GM18867 (cell line): ENCODE measurements around the gene RTCA.
"Not testable (repeated sequence)": the region's sequence is repeated elsewhere in the genome, so short reads cannot be mapped to it uniquely, and the experiment has no call there.

Experiments used
- ATAC-seq: cut with Tn5 transposase; IDR thresholded peaks from one replicate; pipeline ENCODE4 v1.9.1; 2021; ENCODE audit warnings: mild to moderate bottlenecking, moderate library complexity; ENCODE audit not compliant: unreplicated experiment

Gene RTCA

DNA sequence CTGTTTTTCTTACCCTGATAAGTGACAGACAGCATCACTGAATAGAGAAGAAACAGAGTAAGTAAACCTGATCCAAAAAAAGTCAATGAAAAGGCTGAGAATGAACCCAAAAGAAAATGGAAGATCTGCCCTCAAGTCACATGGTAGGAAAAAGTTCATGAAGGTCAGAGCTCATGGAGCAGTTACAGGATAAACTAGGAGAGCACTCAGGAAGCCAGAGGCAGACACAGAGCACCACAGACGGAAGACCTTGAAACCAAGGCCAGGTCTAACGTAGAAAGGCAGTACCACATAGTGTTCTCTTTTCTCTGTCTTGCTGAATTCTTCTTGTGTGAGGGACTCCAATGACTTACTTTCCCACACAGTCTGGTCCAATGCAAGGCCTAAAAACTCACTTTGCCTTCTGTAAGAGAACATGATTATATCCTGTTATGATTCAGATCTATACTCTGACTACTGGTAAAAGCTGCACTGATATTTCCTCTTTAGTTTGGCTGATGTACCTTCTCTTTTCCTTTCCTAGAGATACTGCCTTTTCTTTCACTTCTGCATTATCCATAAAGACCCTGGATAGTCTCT, 40.8 kb downstream of the RTCA start:
- ATAC-seq = no peak

DNA sequence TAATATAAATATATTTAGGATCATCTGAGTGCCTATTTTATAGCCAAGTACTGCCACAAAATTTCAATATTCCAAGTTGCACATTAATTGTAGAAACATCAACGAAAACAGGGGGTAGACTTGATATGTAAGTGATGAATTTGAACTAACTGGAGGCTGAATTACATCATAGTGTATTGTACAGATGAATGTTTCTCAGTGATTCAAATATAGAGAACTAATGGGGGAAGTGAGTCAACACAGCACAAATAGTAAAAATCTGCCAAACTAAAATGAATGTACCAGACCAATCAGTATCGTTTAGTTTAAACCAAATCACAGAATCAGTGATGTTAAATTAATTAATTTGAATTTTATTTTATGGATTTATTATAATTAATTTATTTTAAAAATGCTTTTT, 42.8 kb downstream of the RTCA start:
- no peak for ATAC-seq

DNA sequence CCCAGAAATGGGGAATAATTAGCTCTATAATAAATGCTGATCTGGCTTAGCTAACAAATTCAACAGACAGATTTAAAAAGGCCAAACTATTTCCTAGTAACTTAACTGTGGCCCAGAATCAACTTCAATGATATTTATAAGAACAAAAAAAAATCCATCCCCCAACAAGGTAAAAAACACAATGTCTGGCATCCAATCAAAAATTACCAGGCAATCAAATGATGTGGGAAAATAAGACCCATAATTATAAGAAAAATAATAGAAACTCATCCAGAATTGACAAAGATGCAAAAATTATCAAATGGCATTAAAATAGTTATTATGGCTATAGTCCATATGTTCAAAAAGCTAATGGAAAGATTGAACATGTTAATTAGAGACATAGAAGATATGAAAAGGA, 43.8 kb downstream of the RTCA start:
- ATAC-seq = no peak

DNA sequence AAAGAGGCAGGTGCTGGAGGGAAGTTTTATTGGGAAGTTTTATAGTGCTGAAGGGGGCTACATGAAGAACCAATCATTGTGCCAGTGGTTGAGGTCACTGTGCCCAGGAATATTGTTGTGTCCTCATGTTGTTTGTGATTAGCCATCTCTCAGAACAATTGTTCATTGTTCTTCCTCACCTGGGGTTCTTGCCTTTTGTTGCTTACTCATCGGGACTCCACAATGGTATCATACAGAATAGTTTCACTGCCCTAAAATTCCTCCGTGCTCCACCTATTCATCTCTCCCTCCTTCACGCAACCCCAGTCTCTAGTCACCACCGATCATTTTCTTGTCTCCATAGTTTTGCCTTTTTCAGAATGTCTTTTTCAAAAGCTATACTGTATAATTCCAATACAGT, 47.4 kb downstream of the RTCA start:
- ATAC-seq = no peak

DNA sequence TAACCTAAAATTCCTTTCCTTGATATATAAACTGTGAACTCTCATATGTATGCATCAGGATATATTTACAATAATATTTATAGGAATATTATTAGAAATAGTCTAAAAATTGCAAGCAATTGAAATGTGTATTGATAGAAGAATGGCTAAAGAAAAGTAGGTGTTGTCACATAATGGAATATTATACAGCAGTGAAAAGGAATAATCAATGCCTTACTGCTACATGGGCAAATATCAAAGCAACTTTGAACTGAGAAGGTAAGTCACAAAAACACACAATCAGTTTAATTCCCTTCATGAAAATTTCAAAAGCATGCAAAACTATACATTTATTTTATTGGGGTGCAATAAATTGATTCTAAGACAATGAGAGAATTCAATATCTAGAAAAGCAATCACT, 50.6 kb downstream of the RTCA start:
- ATAC-seq = no peak

DNA sequence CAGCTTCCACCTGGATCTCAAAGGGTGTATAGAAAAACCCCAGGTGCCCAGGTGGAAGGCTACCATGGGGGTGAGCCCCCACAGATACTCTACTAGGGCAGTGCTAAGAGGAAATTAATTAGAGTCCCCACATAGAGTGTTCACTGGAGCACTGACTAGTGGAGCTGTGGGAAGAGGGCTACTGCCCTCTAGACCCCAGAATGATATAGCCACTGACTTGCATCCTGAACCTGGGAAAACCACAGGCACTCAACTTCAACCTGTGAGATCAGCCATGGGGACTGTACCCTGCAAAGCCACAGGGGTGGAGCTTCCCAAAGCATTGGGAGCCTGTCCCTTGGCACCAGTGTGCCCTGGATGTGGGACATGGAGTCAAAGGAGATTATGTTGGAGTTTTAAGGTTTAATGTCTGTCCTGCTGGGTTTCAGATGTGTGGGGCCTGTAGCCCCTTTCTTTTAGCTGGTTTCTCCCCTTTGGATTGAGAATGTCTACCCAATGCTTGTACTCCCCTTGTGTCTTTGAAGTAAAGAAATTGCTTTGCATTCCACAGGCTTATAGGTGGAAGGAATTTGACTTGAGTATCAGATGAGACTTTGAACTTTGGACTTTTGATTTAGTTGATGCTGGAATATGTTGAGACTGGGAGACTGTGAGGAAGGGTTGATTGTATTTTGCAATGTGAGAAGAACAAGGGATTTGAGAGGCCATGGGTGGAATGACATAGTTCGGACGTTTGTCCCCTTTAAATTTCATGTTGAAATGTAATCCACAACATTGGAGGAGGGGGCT, 54.5 kb downstream of the RTCA start:
- no peak for ATAC-seq

DNA sequence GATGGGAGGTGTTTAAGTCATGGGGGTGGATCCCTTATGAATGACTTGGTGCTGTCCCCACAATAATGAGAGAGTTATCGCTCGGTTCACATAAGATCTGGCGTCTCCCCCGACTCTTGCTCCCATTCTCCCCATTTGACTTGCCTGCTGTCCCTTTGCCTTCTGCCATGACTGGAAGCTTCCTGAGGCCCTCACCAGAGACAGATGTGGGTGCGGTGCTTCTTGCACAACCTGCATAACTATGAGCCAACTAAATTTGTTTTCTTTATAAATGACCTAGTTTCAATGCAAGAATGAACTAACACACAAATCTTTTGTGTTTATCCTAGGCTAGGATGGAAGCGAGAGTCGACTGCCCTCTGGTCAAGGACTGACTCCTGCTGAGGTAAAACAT, 55.1 kb downstream of the RTCA start:
- no peak for ATAC-seq

DNA sequence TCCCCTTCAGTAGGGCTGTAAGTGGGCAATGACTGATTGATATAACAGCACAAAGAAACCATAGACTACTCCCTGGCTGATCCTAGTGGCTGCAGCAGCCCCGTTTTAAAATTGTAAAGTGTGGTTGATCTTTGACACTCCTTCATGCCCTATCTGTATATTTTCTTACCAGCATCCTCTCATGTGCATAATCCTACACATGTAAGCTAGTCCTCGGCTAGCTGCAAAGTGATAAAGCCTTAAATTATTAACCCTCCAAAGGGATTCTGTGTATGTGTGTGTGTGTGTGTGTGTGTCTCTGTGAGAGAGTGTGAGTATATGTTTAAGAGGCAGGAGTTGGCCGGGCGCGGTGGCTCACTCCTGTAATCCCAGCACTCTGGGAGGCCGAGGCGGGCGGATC, 55.5 kb downstream of the RTCA start:
- ATAC-seq = no peak

DNA sequence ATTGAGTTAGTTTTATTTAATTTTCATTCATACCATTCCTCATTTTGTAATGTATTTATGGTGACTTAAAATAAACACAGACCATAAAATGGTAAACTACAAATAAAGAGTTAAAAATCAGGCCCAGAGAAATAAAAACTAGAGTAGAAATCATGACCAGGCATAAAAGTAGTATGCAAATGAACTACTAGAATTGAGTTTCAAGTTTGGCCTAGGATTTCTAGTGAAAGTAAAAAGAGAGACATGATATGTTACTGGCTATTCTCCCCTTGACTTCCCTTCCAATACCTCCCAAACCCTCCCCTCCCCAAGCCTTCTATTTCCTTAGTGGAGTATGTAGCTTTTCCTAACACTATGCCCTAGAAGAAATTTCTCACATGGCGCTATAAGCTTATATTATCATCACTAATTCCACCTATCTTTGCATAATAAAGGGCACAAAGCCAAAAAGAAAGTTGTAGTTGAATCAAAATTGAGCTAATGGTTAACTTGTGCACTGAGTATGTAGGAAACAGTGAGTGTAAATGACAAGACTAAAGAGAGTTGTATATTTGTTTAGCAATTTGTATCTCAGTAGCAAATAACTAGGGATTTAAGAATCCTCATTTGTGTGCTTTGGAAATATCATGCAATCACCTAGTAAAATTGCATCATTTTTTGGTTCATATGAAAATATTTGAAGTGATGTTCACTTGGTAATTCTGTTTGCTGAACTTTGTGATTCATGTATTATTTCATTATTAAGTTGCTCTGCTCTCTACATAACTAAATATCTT, 56.6 kb downstream of the RTCA start:
- no peak for ATAC-seq

DNA sequence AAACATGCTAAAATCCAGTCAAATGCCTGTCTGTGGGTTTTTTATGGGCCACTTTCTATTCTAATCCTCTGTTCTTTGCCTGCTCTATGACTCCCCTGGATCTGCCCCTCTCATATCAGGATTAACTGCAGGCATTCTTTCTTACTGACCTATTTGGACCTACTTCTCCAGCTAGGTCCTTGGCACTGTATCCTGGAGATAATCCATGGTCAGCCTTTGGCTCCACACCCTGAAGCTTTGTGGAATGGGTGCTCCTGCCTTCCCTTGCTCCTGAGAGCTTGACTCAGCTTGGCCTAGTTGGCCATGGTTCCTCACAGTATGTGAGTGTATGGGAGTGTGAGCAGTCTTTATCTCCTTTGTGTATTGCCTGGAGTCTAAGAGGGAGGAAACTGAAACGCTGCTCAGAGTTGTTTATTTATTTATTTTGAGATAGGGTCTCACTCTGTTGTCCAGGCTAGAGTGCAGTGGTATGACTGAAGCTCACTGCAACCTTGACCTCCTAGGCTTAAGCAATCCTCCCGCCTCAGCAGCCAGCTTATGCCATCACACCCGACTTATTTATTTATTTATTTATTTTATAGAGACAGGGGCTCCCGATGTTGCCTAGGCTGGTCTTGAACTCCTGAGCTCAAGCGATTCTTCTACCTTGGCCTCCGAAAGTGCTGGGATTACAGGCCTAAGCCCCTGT, 57.5 kb downstream of the RTCA start:
- no peak for ATAC-seq

DNA sequence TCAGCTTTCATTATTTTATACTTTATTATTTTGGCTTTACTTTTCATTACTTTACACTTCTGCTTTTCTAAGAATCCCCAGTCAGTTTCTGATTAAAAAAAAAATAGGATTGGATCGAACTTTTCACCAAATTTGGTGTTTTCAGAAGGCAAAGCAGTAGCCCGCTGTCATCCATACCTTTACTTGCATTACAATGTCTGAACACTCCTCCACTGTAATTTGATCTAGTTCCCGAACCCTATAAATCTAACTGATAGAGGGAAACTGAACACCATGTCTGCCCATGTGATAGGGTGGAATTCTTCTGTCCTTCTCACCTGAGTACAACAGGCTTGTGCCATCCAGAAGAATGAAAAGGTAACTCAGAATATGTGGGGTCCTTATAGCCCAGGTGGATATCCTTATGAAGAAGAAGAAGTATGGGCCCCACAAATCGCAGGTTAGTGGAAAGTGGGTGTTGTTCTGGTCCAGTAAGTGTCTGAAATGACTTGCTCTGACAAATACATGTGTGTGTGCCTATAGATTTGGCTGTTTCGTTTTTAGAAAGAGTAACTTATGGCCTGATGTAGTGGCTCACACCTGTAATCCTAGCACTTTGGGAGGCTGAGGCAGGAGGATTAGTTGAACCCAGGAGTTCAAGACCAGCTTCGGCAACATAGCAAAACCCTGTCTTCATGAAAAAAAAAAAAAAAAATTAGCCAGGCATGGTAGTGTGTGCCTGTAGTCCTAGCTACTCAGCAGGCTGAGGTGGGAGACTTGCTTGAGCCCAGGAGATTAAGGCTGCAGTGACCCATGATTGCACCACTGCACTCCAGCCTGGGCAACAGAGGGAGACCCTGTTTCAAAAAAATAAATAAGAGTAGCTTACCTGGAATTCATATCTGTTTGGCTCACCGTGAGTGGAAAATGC, 59.7 kb downstream of the RTCA start:
- ATAC-seq = no peak

DNA sequence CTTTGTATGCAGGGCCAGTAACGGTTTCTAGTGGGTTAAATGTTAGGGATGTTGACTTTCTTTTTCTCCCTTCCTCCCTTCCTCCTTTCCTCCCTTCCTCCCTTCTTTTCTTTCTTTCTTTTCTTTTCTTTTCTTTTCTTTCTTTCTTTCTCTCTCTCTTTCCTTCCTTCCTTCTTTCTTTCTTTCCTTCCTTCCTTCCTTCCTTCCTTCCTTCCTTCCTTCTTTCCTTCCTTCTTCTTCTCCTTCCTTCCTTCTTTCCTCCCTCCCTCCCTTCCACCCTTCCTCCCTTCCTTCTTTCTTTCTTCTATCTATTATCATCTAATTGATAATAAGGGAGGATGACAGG, 60.3 kb downstream of the RTCA start:
- not testable (repeated sequence) for ATAC-seq

DNA sequence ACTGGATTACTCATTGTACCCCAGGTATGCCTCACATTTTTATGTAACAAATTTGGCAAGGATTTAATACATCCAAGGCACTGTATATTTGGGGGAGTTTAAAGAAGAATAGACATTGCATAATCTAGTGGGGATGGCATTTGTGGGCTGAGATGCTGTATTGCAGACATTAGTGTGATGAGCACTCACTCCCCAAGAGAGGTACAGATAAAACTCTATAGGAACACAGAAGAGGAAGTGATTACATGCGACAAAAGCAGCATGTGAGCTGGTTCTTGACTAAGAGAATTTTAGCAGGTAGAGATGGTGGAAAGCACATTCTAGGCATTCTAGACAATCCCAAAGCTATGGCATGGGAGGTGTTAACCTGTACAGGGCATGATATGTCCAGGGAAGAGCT, 62.1 kb downstream of the RTCA start:
- ATAC-seq = no peak

DNA sequence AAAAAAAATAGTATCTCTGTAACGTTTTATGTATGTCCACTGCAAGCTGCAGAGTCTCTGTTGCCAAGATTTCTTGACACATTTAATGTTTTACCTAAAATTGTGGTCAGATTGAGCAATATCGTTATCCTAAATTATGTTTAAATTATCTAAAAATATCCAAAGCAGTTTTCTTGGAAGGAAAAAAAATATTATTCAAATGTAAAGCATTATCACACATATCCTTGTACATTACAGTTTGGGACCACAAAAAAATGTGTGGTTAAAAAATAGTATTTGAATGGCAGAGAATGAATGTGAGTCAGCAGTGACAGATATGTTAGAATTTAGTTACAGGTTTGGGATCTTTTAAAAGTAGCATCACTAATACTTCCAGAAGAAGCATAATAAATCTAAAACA, 65.1 kb downstream of the RTCA start:
- ATAC-seq = not testable (repeated sequence)

DNA sequence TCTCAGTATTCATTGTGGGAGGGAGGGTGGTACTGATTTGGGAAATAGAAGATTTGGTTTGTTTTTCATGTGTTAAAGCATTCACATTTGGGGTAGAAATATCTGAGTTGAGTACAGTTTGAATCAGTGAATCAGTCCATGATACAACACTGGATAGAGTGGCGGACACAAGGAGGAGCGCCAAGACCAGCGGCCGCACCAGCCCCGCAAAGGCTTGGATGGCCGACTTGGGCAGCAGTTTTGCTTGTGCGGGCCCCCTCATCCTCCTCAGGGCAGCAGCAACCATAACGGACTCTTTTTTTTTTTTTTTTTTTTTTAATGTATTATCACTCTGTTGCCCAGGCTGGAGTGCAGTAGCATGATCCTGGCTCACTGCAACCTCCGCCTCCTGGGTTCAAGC, 66.3 kb downstream of the RTCA start:
- no peak for ATAC-seq

DNA sequence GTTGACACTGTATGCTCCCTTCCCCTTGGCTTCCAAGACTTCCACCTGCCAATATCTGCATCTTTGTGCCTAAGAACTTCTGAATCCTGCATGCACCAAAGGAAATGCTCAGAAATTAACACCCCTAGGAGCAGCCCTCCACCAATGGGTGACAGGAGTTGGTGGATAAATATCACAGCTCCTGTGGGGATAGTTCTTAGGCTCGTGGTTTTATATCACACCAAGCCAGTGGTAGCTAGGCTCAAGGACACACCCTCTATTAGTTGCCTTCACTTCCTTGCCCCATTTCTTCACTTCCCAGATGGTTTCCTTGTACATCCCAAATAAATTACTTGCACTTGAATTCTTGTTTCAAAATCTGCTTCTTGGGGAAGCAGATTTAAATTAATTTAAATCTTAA, 69.4 kb downstream of the RTCA start:
- no peak for ATAC-seq

DNA sequence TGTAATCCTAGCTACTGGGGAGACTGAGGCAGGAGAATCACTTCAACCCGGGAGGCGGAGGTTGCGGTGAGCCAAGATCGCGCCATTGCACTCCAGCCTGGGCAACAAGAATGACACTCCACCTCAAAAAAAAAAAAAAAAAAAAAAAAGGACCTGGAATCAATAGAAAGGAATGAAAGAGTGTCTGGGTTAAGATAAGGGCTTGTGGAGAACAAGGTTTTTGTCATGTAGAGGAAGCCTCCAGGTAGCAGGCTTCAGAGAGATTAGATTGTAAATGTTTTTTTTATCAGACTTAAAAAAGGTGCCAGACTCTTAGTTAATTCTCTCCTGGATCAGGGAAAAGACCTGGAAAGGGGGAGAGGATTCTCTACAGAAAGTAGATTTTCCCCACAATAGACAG, 71.9 kb downstream of the RTCA start:
- ATAC-seq = not testable (repeated sequence)

DNA sequence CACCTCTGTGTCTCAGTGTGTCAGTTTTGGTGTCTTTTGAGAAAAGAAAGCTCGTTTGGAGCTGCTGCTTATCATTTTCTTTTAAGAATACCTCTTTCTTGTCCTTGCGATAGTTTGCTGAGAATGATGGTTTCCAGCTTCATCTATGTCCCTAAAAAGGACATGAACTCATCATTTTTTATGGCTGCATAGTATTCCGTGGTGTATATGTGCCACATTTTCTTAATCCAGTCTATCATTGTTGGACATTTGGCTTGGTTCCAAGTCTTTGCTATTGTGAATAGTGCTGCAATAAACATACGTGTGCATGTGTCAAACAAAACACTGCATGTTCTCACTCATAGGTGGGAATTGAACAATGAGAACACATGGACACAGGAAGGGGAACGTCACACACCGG, 73.7 kb downstream of the RTCA start:
- ATAC-seq = not testable (repeated sequence)

DNA sequence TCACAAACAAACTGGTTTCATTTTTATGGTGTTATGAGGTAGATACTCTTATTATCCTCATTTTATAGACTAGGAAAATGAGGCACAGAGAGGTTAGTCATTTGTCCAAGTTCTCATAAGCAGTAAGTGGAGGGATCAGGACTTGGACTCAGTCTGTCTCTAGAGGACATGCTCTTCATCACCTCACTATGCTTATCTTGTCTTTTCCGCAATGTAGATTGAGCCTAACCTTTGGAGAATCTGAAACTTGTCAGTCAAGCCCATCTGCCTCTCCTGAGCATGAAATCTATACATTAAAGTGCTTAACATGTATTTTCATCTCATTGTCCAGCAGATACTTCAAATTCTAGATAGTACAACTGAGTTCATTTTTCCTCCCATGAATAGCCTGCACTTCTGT, 74.5 kb downstream of the RTCA start:
- ATAC-seq = no peak

DNA sequence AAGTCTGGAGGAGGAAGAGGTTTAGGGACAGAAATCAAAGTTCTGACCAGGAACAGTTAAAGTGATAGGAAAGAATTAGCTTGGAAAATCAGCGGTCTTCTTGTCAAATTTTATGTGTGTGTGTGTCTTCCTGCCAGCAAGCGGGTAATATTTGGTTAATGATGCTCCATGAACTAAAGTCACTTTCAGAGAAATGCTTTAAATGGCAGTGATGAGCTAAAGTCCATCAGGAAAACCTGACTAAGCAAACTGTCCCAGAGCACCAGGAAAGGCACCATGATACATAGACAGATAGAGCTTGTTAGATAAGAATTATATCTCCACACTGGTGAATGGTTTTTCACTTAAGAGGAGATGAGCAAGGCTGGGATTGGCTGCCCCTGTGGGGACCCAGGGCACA, 76.3 kb downstream of the RTCA start:
- no peak for ATAC-seq
